Skin epidermis (tissue), 12 donors: ENCODE data around the gene EMP3.

ENCODE experiments used
- H3K27ac ChIP-seq, 21 experiments: fragments of 200-600 bp; sonication (generic) in 11 of 21; one replicate each; pipeline ENCODE4 v1.5.0; 2020; ENCODE audit warnings: mild to moderate bottlenecking in 3 of 21, inconsistent platforms in 2 of 21, moderate library complexity in 2 of 21
- H3K4me3 ChIP-seq, 7 experiments: fragments of 200-600 bp; sonication (generic) in 2 of 7; one replicate each; pipeline ENCODE4 v1.5.0; 2020; ENCODE audit warnings: inconsistent platforms in 2 of 7, mild to moderate bottlenecking in 2 of 7, moderate library complexity in 1 of 7

EMP3 gene

GRCh38 chr19:48341515-48342413, 16.4 kb downstream of the EMP3 start:
- H3K27ac ChIP-seq: no peak overlapping the region

GRCh38 chr19:48342414-48342738, 17.0 kb downstream of the EMP3 start:
- Histone ChIP-seq H3K27ac (no peak overlapping the region), H3K4me3 (no peak overlapping the region)

More at GRCh38 chr19:48341515-48342413, 16.4 kb downstream of the EMP3 start:
- no peak overlapping the region for H3K4me3 ChIP-seq

- no peak overlapping the region for H3K4me3 ChIP-seq
- H3K27ac ChIP-seq: no peak overlapping the region
Measured at GRCh38 chr19:48342841-48343540, 17.6 kb downstream of the EMP3 start.

- Histone ChIP-seq H3K27ac (no peak overlapping the region), H3K4me3 (no peak overlapping the region)
Measured at GRCh38 chr19:48344892-48345291, 19.5 kb downstream of the EMP3 start.

- no peak overlapping the region for H3K27ac ChIP-seq
- H3K4me3 ChIP-seq: no peak overlapping the region
Measured at GRCh38 chr19:48346191-48346590, 20.8 kb downstream of the EMP3 start.

- no peak overlapping the region for H3K27ac ChIP-seq
- no peak overlapping the region for H3K4me3 ChIP-seq
Measured at GRCh38 chr19:48348045-48348444, 22.7 kb downstream of the EMP3 start.

- H3K27ac ChIP-seq: no peak overlapping the region
Measured at GRCh38 chr19:48348737-48349136, 23.4 kb downstream of the EMP3 start.

GRCh38 chr19:48350856-48351255, 25.5 kb downstream of the EMP3 start:
- no peak overlapping the region for H3K4me3 ChIP-seq
- H3K27ac ChIP-seq: no peak overlapping the region

More at GRCh38 chr19:48348737-48349136, 23.4 kb downstream of the EMP3 start:
- no peak overlapping the region for H3K4me3 ChIP-seq

GRCh38 chr19:48351341-48351752, 26.0 kb downstream of the EMP3 start:
- Histone ChIP-seq H3K4me3 (no peak overlapping the region), H3K27ac (no peak overlapping the region)

GRCh38 chr19:48353677-48354076, 28.3 kb downstream of the EMP3 start:
- no peak overlapping the region for H3K4me3 ChIP-seq
- H3K27ac ChIP-seq: no peak overlapping the region

- Histone ChIP-seq H3K27ac (no peak overlapping the region), H3K4me3 (no peak overlapping the region)
Measured at GRCh38 chr19:48354332-48354992, 29.1 kb downstream of the EMP3 start.

GRCh38 chr19:48355365-48355954, 30.1 kb downstream of the EMP3 start:
- no peak overlapping the region for H3K4me3 ChIP-seq
- no peak overlapping the region for H3K27ac ChIP-seq

GRCh38 chr19:48359123-48359522, 33.8 kb downstream of the EMP3 start:
- H3K27ac ChIP-seq: no peak overlapping the region
- no peak overlapping the region for H3K4me3 ChIP-seq

- Histone ChIP-seq H3K27ac (no peak overlapping the region), H3K4me3 (no peak overlapping the region)
Measured at GRCh38 chr19:48361912-48362311, 36.6 kb downstream of the EMP3 start.

GRCh38 chr19:48362716-48363499, 37.6 kb downstream of the EMP3 start:
- Histone ChIP-seq H3K27ac (peak overlapping the region; percentile 57 to 98 (median 91)), H3K4me3 (peak overlapping the region; percentile 40 to 63 (median 51))

- H3K4me3 ChIP-seq: peak overlapping the region; percentile 40 to 63 (median 51)
- H3K27ac ChIP-seq: peak overlapping the region; percentile 57 to 98 (median 91)
Measured at GRCh38 chr19:48363500-48363809, 38.1 kb downstream of the EMP3 start.

- peak within 1 kb of the TSS; percentile 40 to 63 (median 51) for H3K4me3 ChIP-seq
- H3K27ac ChIP-seq: peak within 1 kb of the TSS; percentile 57 to 98 (median 91)
Measured at GRCh38 chr19:48363810-48364597, 38.7 kb downstream of the EMP3 start, which contains the start of the genes SYNGR4 and TMEM143. SYNGR4 (plus strand) TSS chr19:48364367; CDS start chr19:48365843, 1,476 bp downstream. TMEM143 (minus strand) TSS chr19:48363940; CDS start chr19:48363920, 20 bp downstream.

- H3K27ac ChIP-seq: peak overlapping the region in 18 of 21 experiments; percentile 8 to 96 (median 80)
- peak overlapping the region; percentile 6 to 63 (median 42) for H3K4me3 ChIP-seq
Measured at GRCh38 chr19:48364598-48365348, 39.4 kb downstream of the EMP3 start.
